Endothelial cell (in vitro differentiated cells): ENCODE measurements around the gene NAA38. TPM values are rescaled to one million over a fixed set of nuclear protein-coding genes. Genes with fewer than 3 reads are reported as not detected.
A peak's percentile ranks its signal among the peaks of the same experiment; 100 is the strongest.

Source experiments
- DNase-seq: peaks from one replicate; pipeline ENCODE4 v3.0.0; 2021; ENCODE audit warnings: low spot score
- H3K27ac Mint-ChIP-seq: one replicate; pipeline ENCODE4 v1.8.0; 2021; ENCODE audit warnings: mixed read lengths, inconsistent platforms; ENCODE audit not compliant: unreplicated experiment
- H3K27me3 Mint-ChIP-seq: one replicate; pipeline ENCODE4 v1.8.0; 2021; ENCODE audit warnings: mild to moderate bottlenecking, moderate library complexity, mixed read lengths, inconsistent platforms; ENCODE audit not compliant: unreplicated experiment
- H3K36me3 Mint-ChIP-seq: one replicate; pipeline ENCODE4 v1.8.0; 2021; ENCODE audit warnings: mild to moderate bottlenecking, low read depth, mixed read lengths, inconsistent platforms; ENCODE audit not compliant: unreplicated experiment
- H3K4me1 Mint-ChIP-seq: one replicate; pipeline ENCODE4 v1.8.0; 2021; ENCODE audit warnings: mild to moderate bottlenecking, mixed read lengths, inconsistent platforms; ENCODE audit not compliant: unreplicated experiment
- H3K4me3 Mint-ChIP-seq: one replicate; pipeline ENCODE4 v1.8.0; 2021; ENCODE audit warnings: mild to moderate bottlenecking, mixed read lengths, inconsistent platforms; ENCODE audit not compliant: unreplicated experiment
- H3K9me3 Mint-ChIP-seq: one replicate; pipeline ENCODE4 v1.8.0; 2021; ENCODE audit warnings: mixed read lengths, inconsistent platforms; ENCODE audit not compliant: unreplicated experiment
- CTCF ChIP-seq: fragments of 200-600 bp; sonication (generic); IDR thresholded peaks from one replicate; pipeline ENCODE4 v1.5.0; 2021; ENCODE audit warnings: antibody characterized with exemption; ENCODE audit not compliant: unreplicated experiment
- total RNA-seq: library from RNA; stranded (reverse); fragmentation: NEBNext Ultra II Directional; extraction: Animal tissue kit (Norgen Biotek cat#: 25700); gene quantifications from one replicate; pipeline ENCODE4 v1.2.1, GENCODE V29; 2021; ENCODE audit not compliant: unreplicated experiment

NAA38 gene
- total RNA-seq, 1 donor from 2014 or later, result 97.9 TPM

DNA sequence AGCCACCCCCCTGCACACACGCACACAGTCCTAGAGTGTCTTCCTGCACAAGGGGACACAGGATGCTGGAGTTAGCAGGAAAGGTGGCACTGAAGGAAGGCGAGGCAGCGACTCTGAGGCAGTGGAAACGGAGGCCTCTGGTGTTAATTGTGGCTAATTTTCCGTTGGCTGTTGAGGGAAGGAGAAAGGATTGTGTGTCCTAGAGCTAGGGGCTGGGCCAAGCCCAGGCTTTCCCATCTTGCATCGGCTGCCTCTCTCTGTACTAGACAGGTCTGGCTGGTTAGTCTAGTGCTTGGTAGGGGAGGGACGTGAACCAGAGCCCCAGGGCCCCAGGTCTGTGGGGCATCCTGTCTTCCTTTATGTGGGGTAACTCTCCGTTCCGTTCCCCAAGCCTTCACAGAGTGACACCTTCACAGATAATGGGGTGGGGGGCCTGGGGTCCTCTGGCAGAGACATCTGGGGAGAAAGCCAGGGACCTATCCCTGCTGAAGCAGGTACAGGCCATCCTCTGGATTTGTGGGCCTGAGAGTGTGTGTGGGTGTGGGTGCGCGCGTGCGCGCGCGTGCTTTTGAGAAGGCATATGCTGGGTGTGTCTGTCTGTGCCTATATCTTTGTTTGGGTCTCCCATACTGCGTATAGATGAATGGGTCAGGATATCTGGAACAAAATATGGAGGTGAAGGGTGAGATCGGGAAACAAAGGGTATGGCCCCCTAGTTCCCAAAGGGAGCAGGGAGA is 31.0 kb upstream of the NAA38 start, which contains the start of gene CHD3:
Gene CHD3 (plus strand): TSS at position 606 of the 737 bp plus-strand sequence. CDS start 212 bp downstream, outside the sequence.
- no peak for TF ChIP-seq CTCF
- H3K4me3 Mint-ChIP-seq, result no peak within 1 kb of the TSS
- no peak for DNase-seq
- peaks cover 14% of the 10 kb centered on the region for H3K4me1 Mint-ChIP-seq
- no peaks in the 10 kb centered on the region for H3K9me3 Mint-ChIP-seq
- no peak within 1 kb of the TSS for H3K27ac Mint-ChIP-seq
- peaks cover 19% of the 10 kb centered on the region for H3K36me3 Mint-ChIP-seq
- peaks cover 8% of the 10 kb centered on the region for H3K27me3 Mint-ChIP-seq

DNA sequence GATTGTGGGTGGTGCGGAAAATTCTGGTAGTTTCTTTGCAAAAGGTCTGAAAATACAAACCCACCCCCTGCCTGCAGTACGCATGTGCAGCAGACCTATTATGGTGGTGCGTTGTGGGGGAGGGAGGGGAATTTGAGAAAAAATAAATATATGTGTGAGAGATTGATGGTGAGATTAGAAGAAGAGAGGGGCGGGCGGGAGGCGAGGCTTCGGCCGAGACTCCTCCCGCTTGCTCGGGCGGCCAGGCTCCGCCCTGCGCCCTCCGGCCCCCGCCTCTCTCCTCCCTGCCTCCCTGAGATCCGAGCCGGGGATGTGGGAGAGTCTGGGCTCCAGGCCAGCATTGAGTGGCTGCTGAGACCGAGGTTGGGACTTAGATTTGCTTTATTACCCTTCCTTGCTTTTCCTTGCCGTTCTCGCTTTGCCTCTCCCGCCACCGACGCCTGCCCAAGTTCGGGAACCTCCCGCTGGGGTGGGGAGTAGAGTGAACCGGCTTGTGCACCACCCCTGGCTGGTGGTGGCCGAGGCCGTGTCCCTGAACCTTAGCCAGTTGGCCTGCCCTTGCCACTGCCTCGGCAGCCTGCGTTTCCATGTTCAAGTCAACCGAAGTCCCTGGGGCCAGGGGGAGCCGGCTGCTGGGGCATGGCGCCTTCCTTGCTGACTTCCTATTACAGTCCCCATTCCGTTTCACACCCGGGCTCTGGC is 30.3 kb upstream of the NAA38 start:
- Mint-ChIP-seq H3K4me3 (no peak overlapping the region), H3K4me1 (peaks cover 14% of the 10 kb centered on the region), H3K27ac (no peak overlapping the region), H3K27me3 (peaks cover 8% of the 10 kb centered on the region), H3K9me3 (no peaks in the 10 kb centered on the region), H3K36me3 (peaks cover 15% of the 10 kb centered on the region)
- no peak for TF ChIP-seq CTCF
- peak; percentile 84 for DNase-seq

GRCh38 chr17:7887038-7887481 is 29.7 kb upstream of the NAA38 start:
- Mint-ChIP-seq H3K9me3 (no peaks in the 10 kb centered on the region), H3K4me3 (no peak overlapping the region), H3K27ac (no peak overlapping the region), H3K36me3 (peaks cover 14% of the 10 kb centered on the region), H3K4me1 (peaks cover 14% of the 10 kb centered on the region), H3K27me3 (peaks cover 8% of the 10 kb centered on the region)
- TF ChIP-seq CTCF, result no peak
- DNase-seq, result no peak

GRCh38 chr17:7886227-7887037 is 29.1 kb upstream of the NAA38 start:
- peak; percentile 44 for DNase-seq
- H3K4me1 Mint-ChIP-seq, result peaks cover 14% of the 10 kb centered on the region
- no peaks in the 10 kb centered on the region for H3K9me3 Mint-ChIP-seq
- peaks cover 9% of the 10 kb centered on the region for H3K36me3 Mint-ChIP-seq
- peaks cover 8% of the 10 kb centered on the region for H3K27me3 Mint-ChIP-seq
- TF ChIP-seq CTCF, result no peak
- H3K4me3 Mint-ChIP-seq, result no peak overlapping the region
- H3K27ac Mint-ChIP-seq, result no peak overlapping the region
